Skeletal muscle tissue (tissue), 4 donors: ENCODE results near the gene EBF4. TPM values are rescaled to one million over a fixed set of nuclear protein-coding genes. Genes with fewer than 3 reads are reported as not detected.

Experiments used
- H3K27ac ChIP-seq: one replicate; pipeline ENCODE4 v1.7.0; 2013; ENCODE audit warnings: mild to moderate bottlenecking, low read depth, low read length, inconsistent platforms
- H3K27me3 ChIP-seq, 3 donors: one replicate each; pipeline ENCODE4 v1.7.0; 2013; ENCODE audit warnings: low read length in 3 of 3; ENCODE audit not compliant: control insufficient read depth in 3 of 3, insufficient read depth in 3 of 3
- H3K36me3 ChIP-seq, 3 donors: one replicate each; pipeline ENCODE4 v1.7.0; 2013; ENCODE audit warnings: low read length in 3 of 3; ENCODE audit not compliant: control insufficient read depth in 3 of 3, insufficient read depth in 3 of 3
- H3K4me1 ChIP-seq, 3 donors: one replicate each; pipeline ENCODE4 v1.7.0; 2013; ENCODE audit warnings: low read length in 3 of 3, mild to moderate bottlenecking in 3 of 3; ENCODE audit not compliant: control insufficient read depth in 3 of 3, insufficient read depth in 3 of 3
- H3K4me3 ChIP-seq, 3 donors: one replicate each; pipeline ENCODE4 v1.7.0; 2013; ENCODE audit warnings: low read length in 3 of 3
- H3K9ac ChIP-seq, 3 donors: one replicate each; pipeline ENCODE4 v1.7.0; 2013; ENCODE audit warnings: low read length in 3 of 3, mild to moderate bottlenecking in 3 of 3, moderate library complexity in 2 of 3, low read depth in 1 of 3
- H3K9me3 ChIP-seq, 3 donors: one replicate each; pipeline ENCODE4 v1.7.0; 2013; ENCODE audit warnings: low read length in 3 of 3; ENCODE audit not compliant: control insufficient read depth in 3 of 3
- total RNA-seq: library from RNA; depleted of rRNA; stranded (reverse); fragments of >200 nt; gene quantifications from one replicate; pipeline ENCODE4 v1.2.3, GENCODE V29; 2014
- donor health status: Osteomylitis.

Gene EBF4
- total RNA-seq, 1 donor from 2014 or later, result 2.6 TPM

- H3K4me1 ChIP-seq, result no peaks in the 10 kb centered on the region
- no peaks in the 10 kb centered on the region for H3K36me3 ChIP-seq
Observed at GRCh38 chr20:2707353-2708072, 14.9 kb downstream of the EBF4 start.

GRCh38 chr20:2708073-2708415 is 15.5 kb downstream of the EBF4 start:
- no peaks in the 10 kb centered on the region for H3K36me3 ChIP-seq
- peaks cover 8 to 24% (median 9%) of the 10 kb centered on the region in 3 donors for H3K27me3 ChIP-seq
- H3K9me3 ChIP-seq, result no peaks in the 10 kb centered on the region
- H3K27ac ChIP-seq, result no peak overlapping the region
- no peak overlapping the region for H3K9ac ChIP-seq
- H3K4me1 ChIP-seq, result no peaks in the 10 kb centered on the region
- no peak overlapping the region for H3K4me3 ChIP-seq

More at GRCh38 chr20:2707353-2708072, 14.9 kb downstream of the EBF4 start:
- Histone ChIP-seq H3K9me3 (no peaks in the 10 kb centered on the region), H3K4me3 (no peak overlapping the region), H3K27me3 (peaks cover 9 to 24% (median 11%) of the 10 kb centered on the region in 3 donors), H3K27ac (no peak overlapping the region), H3K9ac (no peak overlapping the region)

DNA sequence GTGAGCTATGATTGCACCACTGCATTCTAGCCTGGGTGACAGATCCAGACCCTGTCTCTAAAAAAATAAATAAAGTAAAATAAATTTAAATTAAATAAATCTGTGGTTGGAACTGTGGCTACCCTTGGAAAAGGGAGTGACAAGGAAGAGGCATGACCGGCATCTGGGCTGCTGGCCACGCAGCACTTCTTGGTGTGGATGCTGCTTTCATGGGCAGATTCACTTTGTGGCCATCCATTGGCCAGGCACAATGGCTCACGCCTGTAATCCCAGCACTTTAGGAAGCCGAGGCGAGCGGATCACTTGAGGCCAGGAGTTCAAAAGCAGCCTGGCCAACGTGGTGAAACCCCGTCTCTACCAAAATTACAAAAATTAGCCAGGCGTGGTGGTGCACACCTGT is 16.1 kb downstream of the EBF4 start:
- Histone ChIP-seq H3K4me1 (no peaks in the 10 kb centered on the region), H3K27me3 (peaks cover 8 to 24% (median 9%) of the 10 kb centered on the region in 3 donors), H3K9ac (no peak overlapping the region), H3K36me3 (no peaks in the 10 kb centered on the region), H3K4me3 (no peak overlapping the region), H3K27ac (no peak overlapping the region), H3K9me3 (no peaks in the 10 kb centered on the region)

GRCh38 chr20:2709205-2709981 is 16.8 kb downstream of the EBF4 start:
- Histone ChIP-seq H3K27ac (no peak overlapping the region), H3K27me3 (peaks cover 8 to 24% (median 9%) of the 10 kb centered on the region in 3 donors), H3K36me3 (no peaks in the 10 kb centered on the region), H3K9me3 (no peaks in the 10 kb centered on the region), H3K4me3 (no peak overlapping the region), H3K9ac (no peak overlapping the region), H3K4me1 (no peaks in the 10 kb centered on the region)

DNA sequence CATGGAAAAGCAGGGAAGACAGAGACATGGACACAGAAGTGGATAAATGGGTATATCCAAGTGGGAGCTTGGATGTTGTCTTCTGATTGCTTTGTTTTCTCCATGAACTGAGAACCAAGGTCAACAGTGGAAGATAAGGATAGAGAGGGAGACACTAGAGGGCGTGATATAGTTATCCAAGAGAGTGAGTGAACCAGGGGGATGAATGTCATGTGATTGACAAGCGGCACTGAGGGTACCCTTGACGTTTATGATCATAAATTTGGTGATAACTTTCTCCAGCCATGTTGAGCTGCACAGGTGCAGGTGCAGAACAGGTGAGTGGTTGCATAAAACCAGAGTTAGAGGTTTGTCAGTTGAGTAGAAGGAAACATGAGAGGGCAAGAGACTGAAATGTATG is 20.7 kb downstream of the EBF4 start:
- Histone ChIP-seq H3K4me1 (no peaks in the 10 kb centered on the region), H3K4me3 (no peak overlapping the region), H3K27ac (no peak overlapping the region), H3K27me3 (peaks cover 5 to 9% (median 5%) of the 10 kb centered on the region in 3 donors), H3K9ac (no peak overlapping the region), H3K9me3 (no peaks in the 10 kb centered on the region), H3K36me3 (no peaks in the 10 kb centered on the region)

- H3K4me1 ChIP-seq, result no peaks in the 10 kb centered on the region
- H3K27me3 ChIP-seq, result peaks cover 0 to 4% (median 0%) of the 10 kb centered on the region in 3 donors
- H3K9me3 ChIP-seq, result peaks cover 2 to 9% (median 8%) of the 10 kb centered on the region in 3 donors
- no peak overlapping the region for H3K4me3 ChIP-seq
- no peak overlapping the region for H3K27ac ChIP-seq
- no peaks in the 10 kb centered on the region for H3K36me3 ChIP-seq
- H3K9ac ChIP-seq, result no peak overlapping the region
Observed at GRCh38 chr20:2729251-2729713, 36.7 kb downstream of the EBF4 start.

DNA sequence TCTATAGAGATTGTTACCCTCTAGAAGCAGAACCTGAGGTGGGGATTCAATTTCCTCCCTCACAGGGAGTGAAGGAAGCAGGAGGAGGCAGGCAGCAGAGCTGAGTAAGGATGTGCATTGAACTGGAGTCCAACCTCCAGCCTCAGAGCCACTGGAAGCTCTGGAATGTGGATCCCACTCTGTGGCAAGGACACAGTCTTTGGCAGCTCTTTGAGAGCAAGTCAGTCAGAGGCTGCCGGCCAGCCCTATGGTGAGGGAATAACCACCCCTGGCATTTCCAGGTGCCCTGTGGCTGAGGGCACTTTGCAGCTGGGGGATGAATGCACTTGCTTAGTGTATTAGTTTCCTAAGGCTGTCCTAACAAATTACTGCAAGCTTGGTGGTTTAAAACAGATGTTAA is 37.2 kb downstream of the EBF4 start:
- Histone ChIP-seq H3K9ac (no peak overlapping the region), H3K27me3 (peaks cover 0 to 4% (median 0%) of the 10 kb centered on the region in 3 donors), H3K27ac (no peak overlapping the region), H3K4me3 (no peak overlapping the region), H3K9me3 (peaks cover 2 to 9% (median 8%) of the 10 kb centered on the region in 3 donors), H3K4me1 (no peaks in the 10 kb centered on the region), H3K36me3 (no peaks in the 10 kb centered on the region)

GRCh38 chr20:2734899-2735298 is 42.3 kb downstream of the EBF4 start:
- H3K9me3 ChIP-seq, result peaks cover 2 to 9% (median 8%) of the 10 kb centered on the region in 3 donors
- no peaks in the 10 kb centered on the region for H3K36me3 ChIP-seq
- H3K27ac ChIP-seq, result no peak overlapping the region
- H3K27me3 ChIP-seq, result peaks cover 0 to 7% (median 3%) of the 10 kb centered on the region in 3 donors
- H3K4me3 ChIP-seq, result no peak overlapping the region
- no peaks in the 10 kb centered on the region for H3K4me1 ChIP-seq
- H3K9ac ChIP-seq, result no peak overlapping the region

GRCh38 chr20:2736441-2736840 is 43.9 kb downstream of the EBF4 start:
- H3K9ac ChIP-seq, result no peak overlapping the region
- peaks cover 3 to 7% (median 3%) of the 10 kb centered on the region in 3 donors for H3K27me3 ChIP-seq
- H3K9me3 ChIP-seq, result peaks cover 2 to 8% (median 8%) of the 10 kb centered on the region in 3 donors
- H3K4me1 ChIP-seq, result no peaks in the 10 kb centered on the region
- H3K4me3 ChIP-seq, result no peak overlapping the region
- H3K27ac ChIP-seq, result no peak overlapping the region
- H3K36me3 ChIP-seq, result no peaks in the 10 kb centered on the region
